Measurements from ENCODE around the gene ZNF789. TPM values are rescaled to one million over a fixed set of nuclear protein-coding genes. Genes with fewer than 3 reads are reported as not detected.

Gene ZNF789
- total RNA-seq, 1 experiment from 2014 or later: 15.1 TPM

DNA sequence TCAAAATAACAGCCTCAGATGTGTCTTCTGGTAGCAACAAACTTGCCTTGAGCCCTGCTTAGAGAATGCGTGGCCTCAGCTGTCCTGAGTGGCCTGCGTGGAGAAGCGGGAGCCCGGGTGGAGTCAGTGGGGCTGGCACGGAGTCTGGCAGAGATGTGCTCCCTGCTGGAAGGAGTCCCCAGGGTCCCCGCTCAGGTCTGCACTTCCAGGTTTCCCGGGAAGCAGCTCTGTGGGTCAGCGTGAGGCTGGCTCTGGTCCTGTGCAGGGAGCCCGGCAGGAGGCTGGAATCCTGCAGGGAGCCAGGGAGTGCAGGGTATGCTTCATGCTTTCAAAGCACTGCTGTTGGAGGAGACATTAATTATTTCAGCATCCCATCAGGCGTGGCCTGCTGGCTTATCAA is 23.8 kb upstream of the ZNF789 start:
- Histone ChIP-seq H3T11ph (ENCODE audit: low read length) (no peak overlapping the region), H3K18ac (ENCODE audit: insufficient read length, low read depth, low read length) (no peak overlapping the region), H3K14ac (ENCODE audit: insufficient read depth, low read length) (no peak overlapping the region), H4K8ac (replicated peaks; ENCODE audit: insufficient read length, low read depth, low read length) (no peak overlapping the region), H3K4me2 (ENCODE audit: insufficient read depth, insufficient read length, low read length) (no peak overlapping the region), H2BK20ac (ENCODE audit: low read depth, low read length, poor library complexity, severe bottlenecking) (no peak overlapping the region), H3K4me1 (ENCODE audit: insufficient read depth, low read length) (no peaks in the 10 kb centered on the region), H2AK5ac (ENCODE audit: insufficient read length, low read length) (no peak overlapping the region), H2AFZ (ENCODE audit: low read length) (no peak overlapping the region), H3K56ac (ENCODE audit: insufficient read length, low read depth, low read length) (no peak overlapping the region), H3K23ac (ENCODE audit: insufficient read length, low read depth, low read length) (no peak overlapping the region), H3K9me3 (ENCODE audit: control insufficient read depth, low read depth, low read length) (no peaks in the 10 kb centered on the region), H4K91ac (ENCODE audit: insufficient read length, low read depth, low read length) (no peak overlapping the region), H3K23me2 (ENCODE audit: insufficient read length, low read depth, low read length, poor library complexity, severe bottlenecking) (no peaks in the 10 kb centered on the region), H3K79me1 (ENCODE audit: insufficient read depth, low read depth, low read length, poor library complexity, severe bottlenecking) (no peaks in the 10 kb centered on the region), H4K5ac (ENCODE audit: insufficient read length, low read depth, low read length) (no peak overlapping the region), H3K9ac (ENCODE audit: extremely low read depth, insufficient read length, low read length) (no peak overlapping the region), H2BK12ac (ENCODE audit: insufficient read length, low read depth, low read length) (no peak overlapping the region), H4K20me1 (ENCODE audit: control insufficient read depth, insufficient read depth, insufficient read length) (no peaks in the 10 kb centered on the region), H3K27ac (ENCODE audit: insufficient read length, low read depth, low read length) (no peak overlapping the region), H2BK15ac (ENCODE audit: low read depth, low read length) (no peak overlapping the region), H3K27me3 (ENCODE audit: insufficient read depth, low read length) (no peaks in the 10 kb centered on the region), H3K79me2 (ENCODE audit: insufficient read depth, low read length) (no peaks in the 10 kb centered on the region), H3K4ac (ENCODE audit: low read depth, low read length) (no peak overlapping the region), H2BK120ac (ENCODE audit: low read depth, low read length, poor library complexity, severe bottlenecking) (no peak overlapping the region), H2BK5ac (ENCODE audit: insufficient read length, low read length) (no peak overlapping the region)
- no CpG with 5 or more reads among the region's 10 CpGs for WGBS (ENCODE audit: extremely low coverage, insufficient read length, low lambda C conversion rate)
- no peak overlapping the region; a peak in 1 of 5 replicates for H3K4me3 Mint-ChIP-seq
- peaks cover 43 to 88% (median 85%) of the 10 kb centered on the region in 3 experiments; a peak in 6 of 7 replicates for H3K36me3 Mint-ChIP-seq (ENCODE audit: insufficient read depth in 1 of 3, low read depth in 3 of 3)
- no peak for DNase-seq
- H3K27me3 Mint-ChIP-seq (ENCODE audit: low read depth): no peaks in the 10 kb centered on the region; the same call in 1 of the 2 replicates
- H3K27ac Mint-ChIP-seq: no peak overlapping the region
- no peaks in the 10 kb centered on the region for H3K4me1 Mint-ChIP-seq
- H3K9me3 Mint-ChIP-seq: no peaks in the 10 kb centered on the region
- TF ChIP-seq, protein P1, sequence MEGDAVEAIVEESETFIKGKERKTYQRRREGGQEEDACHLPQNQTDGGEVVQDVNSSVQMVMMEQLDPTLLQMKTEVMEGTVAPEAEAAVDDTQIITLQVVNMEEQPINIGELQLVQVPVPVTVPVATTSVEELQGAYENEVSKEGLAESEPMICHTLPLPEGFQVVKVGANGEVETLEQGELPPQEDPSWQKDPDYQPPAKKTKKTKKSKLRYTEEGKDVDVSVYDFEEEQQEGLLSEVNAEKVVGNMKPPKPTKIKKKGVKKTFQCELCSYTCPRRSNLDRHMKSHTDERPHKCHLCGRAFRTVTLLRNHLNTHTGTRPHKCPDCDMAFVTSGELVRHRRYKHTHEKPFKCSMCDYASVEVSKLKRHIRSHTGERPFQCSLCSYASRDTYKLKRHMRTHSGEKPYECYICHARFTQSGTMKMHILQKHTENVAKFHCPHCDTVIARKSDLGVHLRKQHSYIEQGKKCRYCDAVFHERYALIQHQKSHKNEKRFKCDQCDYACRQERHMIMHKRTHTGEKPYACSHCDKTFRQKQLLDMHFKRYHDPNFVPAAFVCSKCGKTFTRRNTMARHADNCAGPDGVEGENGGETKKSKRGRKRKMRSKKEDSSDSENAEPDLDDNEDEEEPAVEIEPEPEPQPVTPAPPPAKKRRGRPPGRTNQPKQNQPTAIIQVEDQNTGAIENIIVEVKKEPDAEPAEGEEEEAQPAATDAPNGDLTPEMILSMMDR (conservative IDR thresholded peaks at IDR 0.05): no peak

Measured in H9 (cell line).